Activated T-cell treated with anti-CD3 and anti-CD28 coated beads, Interleukin-2, amount 50 U/mL, for 72 hours (primary cell): ENCODE data around the gene PROB1. TPM values are rescaled to one million over a fixed set of nuclear protein-coding genes. Genes with fewer than 3 reads are reported as not detected.
"Not testable (repeated sequence)": the region's sequence is repeated elsewhere in the genome, so short reads cannot be mapped to it uniquely, and the experiment has no call there.

Source experiments
- ATAC-seq, 2 donors: fragments of 150-1000 bp; cut with Tn5 transposase; replicated peaks in 1 of 2; 2 replicates each; pipeline ENCODE4 v1.10.0; 2021; ENCODE audit warnings: moderate library complexity in 2 of 2, mild to moderate bottlenecking in 1 of 2
- DNase-seq, 2 donors: peaks; one replicate each; pipeline ENCODE4 v3.0.0; 2021 to 2022; ENCODE audit warnings: mixed read lengths in 1 of 2
- H3K27ac Mint-ChIP-seq: one replicate; pipeline ENCODE4 v1.8.0; 2022; ENCODE audit warnings: mild to moderate bottlenecking, moderate library complexity, mixed read lengths
- H3K27me3 Mint-ChIP-seq: one replicate; pipeline ENCODE4 v1.8.0; 2022; ENCODE audit warnings: low read depth, mixed read lengths
- H3K36me3 Mint-ChIP-seq, 2 donors: one replicate each; pipeline ENCODE4 v1.8.0; 2022; ENCODE audit warnings: mixed read lengths in 2 of 2, mild to moderate bottlenecking in 1 of 2; ENCODE audit not compliant: insufficient read depth in 2 of 2
- H3K4me1 Mint-ChIP-seq: one replicate; pipeline ENCODE4 v1.8.0; 2022; ENCODE audit warnings: low read depth, mixed read lengths
- H3K4me3 Mint-ChIP-seq, 2 donors: one replicate each; pipeline ENCODE4 v1.8.0; 2022; ENCODE audit warnings: mild to moderate bottlenecking in 2 of 2, mixed read lengths in 2 of 2, moderate library complexity in 2 of 2
- H3K9me3 Mint-ChIP-seq, 2 donors: one replicate each; pipeline ENCODE4 v1.8.0; 2022; ENCODE audit warnings: mixed read lengths in 2 of 2
- total RNA-seq, 2 donors: library from RNA; stranded (reverse); gene quantifications; one replicate each; pipeline ENCODE4 v1.2.3, GENCODE V29; 2022

The PROB1 gene
- 1 to 10 TPM; 3.1 to 4.6 TPM for total RNA-seq

- no peak within 1 kb of the TSS for H3K27ac Mint-ChIP-seq
- no peaks in the 10 kb centered on the region for H3K9me3 Mint-ChIP-seq
- ATAC-seq, result no peak
- no peak for DNase-seq
- H3K4me3 Mint-ChIP-seq, result peak within 1 kb of the TSS; percentile 97 to 98
- H3K27me3 Mint-ChIP-seq, result no peaks in the 10 kb centered on the region
- peaks cover 5 to 8% of the 10 kb centered on the region in 2 donors for H3K36me3 Mint-ChIP-seq
- peaks cover 68% of the 10 kb centered on the region for H3K4me1 Mint-ChIP-seq
These were observed at the start of gene PROB1 for GRCh38 chr5:139394654-139395566. Gene PROB1, minus strand, starts transcription at chr5:139395104. Its CDS starts 23 bp downstream, at chr5:139395081.

GRCh38 chr5:139443831-139444453 is 49.0 kb upstream of the PROB1 start:
- H3K4me1 Mint-ChIP-seq, result peaks cover 89% of the 10 kb centered on the region
- ATAC-seq, result peak; percentile 9 to 37

GRCh38 chr5:139440416-139440815 is 45.5 kb upstream of the PROB1 start:
- not testable (repeated sequence) for DNase-seq, H3K27me3 Mint-ChIP-seq, H3K9me3 Mint-ChIP-seq, ATAC-seq, H3K27ac Mint-ChIP-seq
- peaks cover 3 to 19% of the 10 kb centered on the region in 2 donors for H3K36me3 Mint-ChIP-seq
- H3K4me3 Mint-ChIP-seq, result peak overlapping the region; percentile 96 to 98
- peaks cover 77% of the 10 kb centered on the region for H3K4me1 Mint-ChIP-seq

More at GRCh38 chr5:139443831-139444453, 49.0 kb upstream of the PROB1 start:
- no peak for DNase-seq
- Mint-ChIP-seq H3K27me3 (no peaks in the 10 kb centered on the region), H3K27ac (peak overlapping the region; percentile 26), H3K4me3 (peak overlapping the region in 1 of 2 donors; percentile 22), H3K9me3 (peaks cover 0 to 3% of the 10 kb centered on the region in 2 donors), H3K36me3 (peaks cover 4 to 12% of the 10 kb centered on the region in 2 donors)

GRCh38 chr5:139439013-139439903 is 44.4 kb upstream of the PROB1 start, which contains the start of gene DNAJC18:
Gene DNAJC18, minus strand, starts transcription at chr5:139439525. Its CDS starts 80 bp downstream, at chr5:139439445.
- Mint-ChIP-seq H3K4me3 (peak within 1 kb of the TSS; percentile 96 to 98), H3K36me3 (peaks cover 6 to 25% of the 10 kb centered on the region in 2 donors), H3K4me1 (peaks cover 65% of the 10 kb centered on the region), H3K27ac (peak within 1 kb of the TSS; percentile 99), H3K27me3 (no peaks in the 10 kb centered on the region), H3K9me3 (no peaks in the 10 kb centered on the region)
- DNase-seq (peak; percentile 93), ATAC-seq (peak; percentile 80 to 85)

GRCh38 chr5:139438707-139439012 is 43.8 kb upstream of the PROB1 start:
- Mint-ChIP-seq H3K27ac (peak overlapping the region; percentile 56), H3K4me1 (peaks cover 59% of the 10 kb centered on the region), H3K4me3 (peak overlapping the region; percentile 96 to 98), H3K36me3 (peaks cover 6 to 25% of the 10 kb centered on the region in 2 donors), H3K27me3 (no peaks in the 10 kb centered on the region), H3K9me3 (no peaks in the 10 kb centered on the region)
- no peak for ATAC-seq
- no peak for DNase-seq

GRCh38 chr5:139435676-139436075 is 40.8 kb upstream of the PROB1 start:
- Mint-ChIP-seq H3K4me1 (peaks cover 50% of the 10 kb centered on the region), H3K9me3 (no peaks in the 10 kb centered on the region), H3K27me3 (no peaks in the 10 kb centered on the region), H3K4me3 (no peak overlapping the region), H3K36me3 (peaks cover 8 to 25% of the 10 kb centered on the region in 2 donors), H3K27ac (no peak overlapping the region)
- ATAC-seq (no peak), DNase-seq (no peak)

GRCh38 chr5:139431706-139432105 is 36.8 kb upstream of the PROB1 start:
- no peak overlapping the region for H3K27ac Mint-ChIP-seq

GRCh38 chr5:139430015-139430414 is 35.1 kb upstream of the PROB1 start:
- Mint-ChIP-seq H3K4me3 (peak overlapping the region in 1 of 2 donors; percentile 50), H3K27ac (peak overlapping the region; percentile 87), H3K36me3 (peaks cover 8 to 19% of the 10 kb centered on the region in 2 donors), H3K4me1 (peaks cover 26% of the 10 kb centered on the region), H3K27me3 (no peaks in the 10 kb centered on the region), H3K9me3 (no peaks in the 10 kb centered on the region)
- peak; percentile 71 to 83 for ATAC-seq
- DNase-seq, result no peak

More at GRCh38 chr5:139431706-139432105, 36.8 kb upstream of the PROB1 start:
- peaks cover 8 to 24% of the 10 kb centered on the region in 2 donors for H3K36me3 Mint-ChIP-seq
- H3K27me3 Mint-ChIP-seq, result no peaks in the 10 kb centered on the region
- ATAC-seq (no peak), DNase-seq (no peak)
- no peaks in the 10 kb centered on the region for H3K9me3 Mint-ChIP-seq
- H3K4me1 Mint-ChIP-seq, result peaks cover 27% of the 10 kb centered on the region
- no peak overlapping the region for H3K4me3 Mint-ChIP-seq

GRCh38 chr5:139426203-139426885 is 31.4 kb upstream of the PROB1 start:
- Mint-ChIP-seq H3K27ac (no peak overlapping the region), H3K27me3 (no peaks in the 10 kb centered on the region), H3K36me3 (peaks cover 11 to 27% of the 10 kb centered on the region in 2 donors), H3K4me3 (no peak overlapping the region), H3K9me3 (no peaks in the 10 kb centered on the region), H3K4me1 (peaks cover 26% of the 10 kb centered on the region)
- ATAC-seq (no peak), DNase-seq (no peak)

- DNase-seq (no peak), ATAC-seq (no peak)
- Mint-ChIP-seq H3K27ac (no peak overlapping the region), H3K9me3 (no peaks in the 10 kb centered on the region), H3K4me3 (no peak overlapping the region), H3K4me1 (peaks cover 18% of the 10 kb centered on the region), H3K36me3 (peaks cover 11 to 32% of the 10 kb centered on the region in 2 donors), H3K27me3 (no peaks in the 10 kb centered on the region)
These were observed 30.6 kb upstream of the PROB1 start for GRCh38 chr5:139425497-139425896.

GRCh38 chr5:139422307-139422893 is 27.5 kb upstream of the PROB1 start:
- no peaks in the 10 kb centered on the region for H3K27me3 Mint-ChIP-seq
- peak; percentile 84 to 93 for ATAC-seq
- DNase-seq, result peak; percentile 50 to 63
- H3K4me1 Mint-ChIP-seq, result peaks cover 25% of the 10 kb centered on the region
- no peak overlapping the region for H3K4me3 Mint-ChIP-seq
- H3K36me3 Mint-ChIP-seq, result peaks cover 15 to 37% of the 10 kb centered on the region in 2 donors
- H3K9me3 Mint-ChIP-seq, result no peaks in the 10 kb centered on the region
- H3K27ac Mint-ChIP-seq, result peak overlapping the region; percentile 66
